PC-9 (cell line): ENCODE results near the gene LIMS1.
"Not testable (repeated sequence)": the region's sequence is repeated elsewhere in the genome, so short reads cannot be mapped to it uniquely, and the experiment has no call there.

Experiments
- EZH2 ChIP-seq: fragments of 200-600 bp; sonication (generic); IDR thresholded peaks from 2 replicates; pipeline ENCODE4 v1.8.0; 2017; ENCODE audit warnings: antibody characterized with exemption, low read depth
- TF ChIP-seq, protein P1 (sequence below): fragments of 200-600 bp; sonication (generic); conservative IDR thresholded peaks from 2 replicates; pipeline ENCODE4 v1.6.1; 2017; ENCODE audit warnings: mixed run types, antibody characterized with exemption, mild to moderate bottlenecking, moderate library complexity

DNA sequence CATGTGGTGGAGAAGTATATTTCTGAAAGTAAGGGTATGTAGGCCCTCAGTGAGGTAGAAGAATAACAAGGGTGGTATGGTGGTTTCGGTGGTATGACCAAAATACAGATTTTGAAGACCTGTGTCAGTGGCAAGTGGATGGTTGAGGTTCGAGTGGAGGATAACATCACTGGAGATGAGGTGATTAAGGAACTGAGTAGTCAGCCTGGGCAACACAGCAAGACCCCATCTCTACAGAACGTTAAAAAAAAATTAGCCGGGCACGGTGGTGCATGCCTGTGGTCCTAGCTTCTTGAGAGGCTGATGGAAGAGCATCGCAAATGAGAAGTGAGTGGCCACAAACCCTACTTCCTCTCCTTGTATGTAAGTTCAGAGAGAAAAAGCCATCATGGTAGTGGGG, 200.4 kb downstream of the LIMS1 start:
- TF ChIP-seq, protein P1, sequence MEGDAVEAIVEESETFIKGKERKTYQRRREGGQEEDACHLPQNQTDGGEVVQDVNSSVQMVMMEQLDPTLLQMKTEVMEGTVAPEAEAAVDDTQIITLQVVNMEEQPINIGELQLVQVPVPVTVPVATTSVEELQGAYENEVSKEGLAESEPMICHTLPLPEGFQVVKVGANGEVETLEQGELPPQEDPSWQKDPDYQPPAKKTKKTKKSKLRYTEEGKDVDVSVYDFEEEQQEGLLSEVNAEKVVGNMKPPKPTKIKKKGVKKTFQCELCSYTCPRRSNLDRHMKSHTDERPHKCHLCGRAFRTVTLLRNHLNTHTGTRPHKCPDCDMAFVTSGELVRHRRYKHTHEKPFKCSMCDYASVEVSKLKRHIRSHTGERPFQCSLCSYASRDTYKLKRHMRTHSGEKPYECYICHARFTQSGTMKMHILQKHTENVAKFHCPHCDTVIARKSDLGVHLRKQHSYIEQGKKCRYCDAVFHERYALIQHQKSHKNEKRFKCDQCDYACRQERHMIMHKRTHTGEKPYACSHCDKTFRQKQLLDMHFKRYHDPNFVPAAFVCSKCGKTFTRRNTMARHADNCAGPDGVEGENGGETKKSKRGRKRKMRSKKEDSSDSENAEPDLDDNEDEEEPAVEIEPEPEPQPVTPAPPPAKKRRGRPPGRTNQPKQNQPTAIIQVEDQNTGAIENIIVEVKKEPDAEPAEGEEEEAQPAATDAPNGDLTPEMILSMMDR, result not testable (repeated sequence)
- not testable (repeated sequence) for TF ChIP-seq EZH2
